GM19463 (cell line): ENCODE measurements around the gene NADK2.
A peak's percentile ranks its signal among the peaks of the same experiment; 100 is the strongest.
"Not testable (repeated sequence)": the region's sequence is repeated elsewhere in the genome, so short reads cannot be mapped to it uniquely, and the experiment has no call there.

Source experiments
- ATAC-seq: cut with Tn5 transposase; IDR thresholded peaks from one replicate; pipeline ENCODE4 v1.9.1; 2021; ENCODE audit warnings: mild to moderate bottlenecking, moderate library complexity; ENCODE audit not compliant: unreplicated experiment

NADK2 gene

GRCh38 chr5:36241631-36242533 lies at the start of gene NADK2:
Gene NADK2, minus strand, starts transcription at chr5:36241925. Its CDS starts 127 bp downstream, at chr5:36241798.
- peak; percentile 86 for ATAC-seq

DNA sequence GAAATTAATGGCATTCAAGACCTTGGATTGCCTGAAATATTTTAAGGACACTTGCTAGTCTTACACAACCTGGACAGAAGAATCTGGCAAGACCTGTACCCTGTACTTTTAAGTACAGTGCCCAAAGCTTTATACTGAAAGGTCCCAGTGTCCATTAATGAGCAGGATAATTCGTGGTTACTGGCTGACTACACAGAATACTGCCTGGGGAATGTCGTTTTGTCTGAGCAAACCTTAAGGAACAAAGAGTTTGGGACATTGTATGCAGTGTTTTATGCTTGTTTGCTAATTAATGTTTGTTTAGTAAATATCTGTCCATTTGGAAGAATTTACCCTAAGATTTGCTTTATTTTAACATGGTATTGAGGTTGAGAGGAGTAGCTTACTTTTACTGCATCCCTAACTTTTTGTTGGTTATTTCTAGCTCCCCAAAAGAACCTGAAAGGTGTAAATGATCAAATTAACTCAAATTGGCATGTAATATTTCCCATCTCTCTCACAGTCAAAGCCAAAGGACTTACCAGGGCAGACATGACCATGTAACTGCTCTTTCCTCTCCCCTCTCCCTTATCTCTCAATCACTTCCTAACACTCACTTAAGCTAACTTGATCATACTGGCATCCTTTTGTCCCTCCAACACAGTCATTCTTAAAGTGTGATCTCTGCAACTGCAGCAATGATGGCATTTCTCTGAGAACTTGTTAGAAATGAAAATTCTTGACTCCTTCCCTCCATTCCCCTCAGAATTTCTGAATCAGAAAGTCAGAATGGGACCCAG lies 44.3 kb upstream of the NADK2 start:
- ATAC-seq = no peak

- ATAC-seq = not testable (repeated sequence)
Observed at GRCh38 chr5:36283775-36284174, 42.0 kb upstream of the NADK2 start.

GRCh38 chr5:36281626-36282025 lies 39.9 kb upstream of the NADK2 start:
- no peak for ATAC-seq

DNA sequence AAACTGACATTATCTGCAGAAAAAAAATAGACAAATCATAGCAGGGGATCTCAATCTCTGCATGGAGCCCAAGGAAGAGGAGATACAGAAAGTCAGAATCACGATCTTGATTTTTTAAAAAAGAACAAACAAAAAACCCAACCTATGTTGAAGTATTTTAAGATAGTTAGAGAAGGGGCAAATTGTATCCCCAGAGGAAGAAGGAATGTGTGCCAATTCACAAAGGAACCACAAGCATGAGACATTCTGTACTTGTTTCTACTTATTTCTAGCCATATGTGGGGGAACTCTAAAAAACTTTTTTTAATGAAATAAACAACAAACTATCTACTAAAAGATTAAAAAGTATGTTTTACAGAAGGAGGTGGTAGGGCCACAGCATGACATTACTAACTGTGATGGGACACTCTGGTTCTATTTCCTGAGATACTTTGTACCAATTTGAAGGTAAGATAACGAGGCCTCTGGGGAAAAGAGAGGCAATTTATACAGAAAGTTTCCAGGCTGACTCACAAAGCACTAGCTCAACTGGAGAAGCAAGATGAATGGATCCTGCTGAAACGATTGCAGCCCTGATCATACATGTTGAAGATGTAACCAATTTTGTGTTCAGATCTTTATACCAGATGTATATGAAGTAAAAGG lies 37.5 kb upstream of the NADK2 start:
- no peak for ATAC-seq

GRCh38 chr5:36277521-36278176 lies 35.9 kb upstream of the NADK2 start:
- ATAC-seq = no peak

GRCh38 chr5:36276864-36277263 lies 35.1 kb upstream of the NADK2 start:
- no peak for ATAC-seq

- ATAC-seq = no peak
Observed at GRCh38 chr5:36273809-36274526, 32.2 kb upstream of the NADK2 start.

DNA sequence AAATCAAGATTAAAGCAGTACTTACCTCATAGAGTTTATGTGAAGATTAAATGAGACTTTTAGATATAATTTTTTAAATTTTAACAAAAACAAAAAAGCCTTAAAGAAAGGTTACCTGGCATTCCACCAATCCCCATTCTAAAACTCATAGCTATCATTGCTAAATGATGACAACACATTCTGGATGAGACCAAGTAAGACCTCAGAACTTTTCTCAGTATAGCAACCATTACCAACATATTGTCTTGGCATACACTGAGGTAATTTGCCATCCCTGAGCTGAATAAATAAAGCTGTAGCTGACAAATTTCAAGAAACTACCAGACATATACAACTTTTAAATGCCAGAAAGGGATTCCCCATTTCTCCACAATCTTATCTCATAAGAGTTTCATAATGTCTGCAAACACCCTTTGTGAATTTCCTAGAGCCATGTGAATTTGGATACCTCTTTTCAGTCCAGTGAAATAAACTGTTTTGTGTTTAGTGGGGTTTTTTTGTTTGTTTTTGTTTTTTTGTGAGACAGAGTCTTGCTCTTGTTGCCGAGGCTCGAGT lies 30.5 kb upstream of the NADK2 start:
- ATAC-seq = no peak

- ATAC-seq = no peak
Observed at GRCh38 chr5:36270876-36271575, 29.3 kb upstream of the NADK2 start.

DNA sequence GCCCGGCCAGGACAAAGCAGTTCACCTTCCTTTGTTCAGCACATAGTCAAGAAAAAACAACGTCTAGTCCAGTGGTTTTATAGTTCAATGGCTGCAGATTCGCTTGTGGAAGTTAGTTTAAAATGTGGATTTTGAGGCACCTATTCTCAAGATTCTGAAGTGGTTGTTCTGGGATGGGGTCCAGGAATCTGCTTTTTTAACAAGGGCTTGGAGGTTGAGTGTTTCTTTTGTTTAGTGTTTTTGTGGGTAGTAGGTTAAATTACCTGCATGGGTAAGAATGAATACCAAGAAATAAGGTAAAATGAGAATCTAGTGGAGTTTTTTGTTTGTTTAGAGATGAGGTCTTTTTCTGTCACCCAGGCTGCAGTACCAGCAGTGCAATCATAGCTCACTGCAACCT lies 28.4 kb upstream of the NADK2 start:
- no peak for ATAC-seq

GRCh38 chr5:36269478-36269877 lies 27.8 kb upstream of the NADK2 start:
- ATAC-seq = no peak

GRCh38 chr5:36267905-36268304 lies 26.2 kb upstream of the NADK2 start:
- no peak for ATAC-seq

DNA sequence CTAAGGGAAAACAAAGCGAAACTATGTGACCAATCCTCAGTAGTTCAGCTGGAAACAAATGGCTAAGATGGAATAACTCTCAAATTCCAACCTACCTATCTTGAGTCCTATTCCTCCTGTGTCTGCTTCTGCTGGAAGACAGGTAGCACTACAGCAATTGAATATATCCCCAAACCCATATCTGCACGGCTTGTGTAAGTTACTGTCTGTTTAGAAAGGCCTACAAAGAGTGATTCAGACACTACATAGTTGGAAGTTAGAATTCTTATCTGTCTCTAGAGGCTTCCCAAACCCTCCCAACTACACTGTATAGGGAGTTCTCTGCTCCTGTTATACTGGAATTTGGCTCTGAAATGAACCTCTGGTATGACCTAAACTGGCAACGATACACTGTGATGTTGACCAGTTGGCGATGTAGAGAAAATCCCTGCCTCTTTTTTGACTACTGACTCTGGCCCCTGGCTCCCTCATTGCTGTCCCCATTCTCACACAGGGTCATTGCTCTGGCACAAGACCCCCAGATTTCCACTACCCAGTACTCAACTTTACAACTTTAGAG lies 22.6 kb upstream of the NADK2 start:
- ATAC-seq = no peak

DNA sequence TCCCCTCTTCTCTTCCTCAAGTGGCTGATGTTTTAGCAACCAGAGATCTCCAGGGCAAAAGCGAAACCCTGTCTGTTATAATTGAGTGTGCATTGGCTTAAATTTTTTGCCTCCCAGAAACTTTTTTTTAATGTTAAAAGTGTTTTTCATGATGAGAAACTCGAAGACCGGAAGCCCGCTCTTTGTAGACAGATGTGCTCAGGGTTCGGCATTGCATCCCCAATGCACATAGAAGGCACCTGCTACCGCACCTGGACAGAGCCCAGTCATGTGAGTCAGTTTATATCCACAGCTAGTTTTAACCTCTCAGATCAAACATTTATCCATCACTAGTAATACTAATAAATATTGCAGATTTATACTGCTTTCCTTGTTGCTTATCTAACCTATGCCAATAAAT lies 19.5 kb upstream of the NADK2 start:
- no peak for ATAC-seq

DNA sequence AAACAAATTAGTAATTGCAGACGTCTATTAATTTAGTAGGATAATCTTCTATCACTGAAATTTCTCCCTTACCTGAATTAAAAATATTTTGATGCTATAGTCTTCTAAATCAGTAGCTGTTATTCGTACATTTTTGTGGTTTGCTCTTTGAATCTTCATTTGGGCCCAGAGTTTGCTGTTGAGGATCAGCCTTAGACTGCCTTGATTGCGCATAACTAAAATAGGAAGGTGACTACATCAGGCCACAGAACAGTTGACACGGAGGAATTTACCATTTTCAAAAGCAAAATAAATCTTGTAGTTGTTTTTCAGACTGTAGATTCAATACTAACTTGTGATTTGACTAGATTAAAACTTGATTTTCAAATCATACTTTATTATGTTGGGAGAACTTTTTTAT lies 11.8 kb upstream of the NADK2 start:
- ATAC-seq = no peak

GRCh38 chr5:36252722-36253365 lies 11.1 kb upstream of the NADK2 start:
- ATAC-seq = no peak

- ATAC-seq = no peak
Observed at GRCh38 chr5:36251218-36251617, 9.5 kb upstream of the NADK2 start.

GRCh38 chr5:36250427-36250826 lies 8.7 kb upstream of the NADK2 start:
- no peak for ATAC-seq
